ENCODE results near the gene CDH26. TPM values are rescaled to one million over a fixed set of nuclear protein-coding genes. Genes with fewer than 3 reads are reported as not detected.

The CDH26 gene
- total and polyA plus RNA-seq, 9 of the 15 experiments (the other 6 are each of a cell fraction or from before 2014, with no cell fraction given): 0.07 to 0.13 (median 0.10) TPM; not detected in 4

DNA sequence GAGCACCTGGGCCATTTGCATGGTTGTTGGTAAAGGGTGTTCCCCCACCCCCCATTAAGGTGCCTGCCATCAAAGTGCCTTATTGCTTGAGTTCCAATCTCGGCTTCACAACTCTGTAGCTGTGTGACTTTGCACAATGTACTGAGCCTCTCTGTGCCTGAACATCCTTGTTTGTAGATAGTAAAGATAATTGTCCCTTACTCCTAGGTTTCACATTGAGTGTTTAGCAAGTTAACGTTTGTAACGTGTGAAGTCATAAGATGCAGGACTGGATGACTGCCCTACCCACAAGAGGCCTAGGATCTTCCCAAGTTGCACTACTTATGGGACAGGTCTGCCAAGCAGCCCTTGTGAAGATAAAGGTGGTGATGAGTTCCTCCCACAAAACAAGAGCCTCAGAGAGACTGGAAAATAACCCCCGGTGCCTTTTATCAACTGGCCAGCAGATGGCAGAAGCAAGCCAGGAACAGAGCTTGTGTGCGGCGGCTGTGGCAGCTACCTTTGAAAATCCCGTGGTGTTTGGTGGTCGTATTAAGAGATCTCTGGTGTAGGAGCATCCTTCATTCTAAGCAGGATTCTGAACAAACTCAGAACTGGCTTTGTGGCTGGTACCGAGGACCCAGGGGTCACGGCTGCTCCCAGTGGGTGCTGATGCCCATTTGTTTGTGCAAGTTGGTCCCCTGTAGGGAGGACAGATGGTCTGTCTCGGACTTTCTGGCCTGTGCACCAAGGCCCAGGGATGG lies 99.1 kb downstream of the CDH26 start (continued):
- TF ChIP-seq, protein P1, sequence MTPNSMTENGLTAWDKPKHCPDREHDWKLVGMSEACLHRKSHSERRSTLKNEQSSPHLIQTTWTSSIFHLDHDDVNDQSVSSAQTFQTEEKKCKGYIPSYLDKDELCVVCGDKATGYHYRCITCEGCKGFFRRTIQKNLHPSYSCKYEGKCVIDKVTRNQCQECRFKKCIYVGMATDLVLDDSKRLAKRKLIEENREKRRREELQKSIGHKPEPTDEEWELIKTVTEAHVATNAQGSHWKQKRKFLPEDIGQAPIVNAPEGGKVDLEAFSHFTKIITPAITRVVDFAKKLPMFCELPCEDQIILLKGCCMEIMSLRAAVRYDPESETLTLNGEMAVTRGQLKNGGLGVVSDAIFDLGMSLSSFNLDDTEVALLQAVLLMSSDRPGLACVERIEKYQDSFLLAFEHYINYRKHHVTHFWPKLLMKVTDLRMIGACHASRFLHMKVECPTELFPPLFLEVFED (CRISPR knock-in tag; conservative IDR thresholded peaks at IDR 0.05): no peak
- no peak for TF ChIP-seq ETV1 (tag; conservative IDR thresholded peaks at IDR 0.05; ENCODE audit: low read depth)
- no peak for TF ChIP-seq JUND (IDR thresholded peaks at IDR 0.05; ENCODE audit: borderline replicate concordance, low read depth, low read length)
- TF ChIP-seq JUND (tag; IDR thresholded peaks at IDR 0.05; ENCODE audit: borderline replicate concordance, low read depth, low read length): no peak
- TF ChIP-seq ZNF76 (CRISPR knock-in tag; IDR thresholded peaks at IDR 0.05; ENCODE audit: borderline replicate concordance): no peak
